Ovary (tissue), 9 donors: Measurements from ENCODE around the gene KRTAP5-1. TPM values are rescaled to one million over a fixed set of nuclear protein-coding genes. Genes with fewer than 3 reads are reported as not detected.

Experiments
- DNase-seq, 5 donors: peaks; one replicate each; pipeline ENCODE4 v3.0.0-alpha.2; 2019 to 2020
- H3K27ac ChIP-seq, 2 donors: fragments of 200-600 bp; one replicate each; pipeline versions ENCODE4 v1.5.1 to v1.8.0; 2019 to 2022
- H3K27me3 ChIP-seq: fragments of 200-600 bp; one replicate; pipeline ENCODE4 v1.8.0; 2022
- H3K36me3 ChIP-seq: fragments of 200-600 bp; sonication (generic); one replicate; pipeline ENCODE4 v1.5.1; 2019
- H3K4me1 ChIP-seq: one replicate; pipeline ENCODE4 v1.8.1; 2013; ENCODE audit warnings: mild to moderate bottlenecking, moderate library complexity; ENCODE audit not compliant: insufficient read depth
- H3K4me3 ChIP-seq: fragments of 200-600 bp; sonication (generic); one replicate; pipeline ENCODE4 v1.5.1; 2017
- H3K9me3 ChIP-seq, 2 donors: fragments of 200-600 bp in 1 of 2; sonication (generic) in 1 of 2; one replicate each; pipeline versions ENCODE4 v1.5.1 to v1.8.1; 2013 to 2019; ENCODE audit warnings: mild to moderate bottlenecking in 1 of 2, moderate library complexity in 1 of 2
- CTCF ChIP-seq, 3 donors: fragments of 450-650 bp in 2 of 3; fragments of 200-600 bp in 1 of 3; IDR thresholded peaks; one replicate each; pipeline versions ENCODE4 v1.5.1 to v1.8.0; 2016 to 2022; ENCODE audit warnings: antibody characterized with exemption in 3 of 3, mild to moderate bottlenecking in 1 of 3
- EP300 ChIP-seq: sonication (generic); formaldehyde crosslinking; IDR thresholded peaks from one replicate; pipeline ENCODE4 v1.6.1; 2017; ENCODE audit warnings: antibody characterized with exemption
- POLR2A ChIP-seq: fragments of 450-650 bp; IDR thresholded peaks from one replicate; pipeline ENCODE4 v1.6.1; 2017; ENCODE audit warnings: antibody characterized with exemption, mild to moderate bottlenecking, moderate library complexity
- WGBS, 3 donors: extraction: QIAGEN DNeasy Blood & Tissue Kit in 1 of 3; methylation state at CpG; one replicate each; pipeline versions ENCODE4 v1.1.5 to v1.1.7; 2013 to 2017; 5-methylcytosine and 5-hydroxymethylcytosine counted together
- intact Hi-C, 4 donors: fragments of 100-400 bp; cut with DNase I; formaldehyde crosslinking; loops; one replicate each; pipeline versions ENCODE4 v1.11.0 to v1.15.1; 2022 to 2023
- polyA plus RNA-seq, 2 donors: library from polyadenylated mRNA; stranded (reverse); fragments of 200-250 nt in 1 of 2; fragments of 350-450 nt in 1 of 2; fragmentation: Illumina TruSeq in 1 of 2; extraction: RNeasy Lipid Tissue Mini Kit (QIAGEN cat#74804) in 1 of 2; gene quantifications; one replicate each; pipeline ENCODE4 v1.2.3, GENCODE V29; 2013 to 2014
- total RNA-seq, 7 donors: library from RNA; depleted of rRNA in 2 of 7; stranded (reverse); fragments of >200 nt in 2 of 7; fragmentation: NEBNext Ultra II Directional in 3 of 7; extraction: Animal tissue kit (Norgen Biotek cat#: 25700) in 3 of 7; gene quantifications; one replicate each; pipeline versions ENCODE4 v1.1.0 to v1.2.4, GENCODE V29; 2016 to 2023
- donor health status: DM: no; HTN: no; CAD: no; lungs with moderate emphysema.
- donor health status: DM: no; HTN: no; CAD: no.
- donor health status: Bipolar disorder and iron deficiency.
- donor health status: DM: yes; HTN: yes; CAD: no.
- donor health status: DM: no; HTN: no; CAD: no.
- donor health status: DM: yes; HTN: yes; CAD: no.

Gene KRTAP5-1
- total and polyA plus RNA-seq, 9 donors = not detected

GRCh38 chr11:1534682-1535081 lies 50.4 kb downstream of the KRTAP5-1 start:
- Histone ChIP-seq H3K4me3 (no peak overlapping the region), H3K27me3 (no peaks in the 10 kb centered on the region), H3K4me1 (peaks cover 5% of the 10 kb centered on the region), H3K36me3 (no peaks in the 10 kb centered on the region), H3K27ac (no peak overlapping the region), H3K9me3 (no peaks in the 10 kb centered on the region)
- TF ChIP-seq POLR2A (no peak), EP300 (no peak), CTCF (IDR thresholded peaks at IDR 0.05) (no peak)
- DNase-seq = no peak
- intact Hi-C loops = loop anchor here in 1 of 4 donors (10.0 kb wide), 1 partner anchor 270 kb away; no protein-coding TSS in a partner anchor
- 77 to 79% (median 78%) methylated on average over 14 of the region's 14 CpGs for WGBS, 3 donors

Other genes with a start within 250 kb of the KRTAP5-1 start
- 1 to 10 TPM in 3 of 7 donors, under 1 TPM in 4; 0.35 to 1.5 (median 0.68) TPM for gene BRSK2, start 195.3 kb downstream of the KRTAP5-1 start, total RNA-seq
- gene BRSK2, start 195.3 kb downstream of the KRTAP5-1 start, polyA plus RNA-seq = under 1 TPM; 0.22 to 0.52 TPM
- 10 to 100 TPM; 28.5 to 47.2 (median 31.3) TPM for gene MOB2, start 98.5 kb downstream of the KRTAP5-1 start, total RNA-seq
- gene MOB2, start 98.5 kb downstream of the KRTAP5-1 start, polyA plus RNA-seq = 10 to 100 TPM; 32.0 to 50.1 TPM
- 10 to 100 TPM in 2 of 7 donors, 1 to 10 TPM in 3, under 1 TPM in 2; 0.38 to 14.9 (median 1.3) TPM for gene DUSP8, start 13.0 kb downstream of the KRTAP5-1 start, total RNA-seq
- gene DUSP8, start 13.0 kb downstream of the KRTAP5-1 start, polyA plus RNA-seq = 1 to 10 TPM in 1 of 2 donors, under 1 TPM in 1; 0.59 to 1.6 TPM
- not detected for gene KRTAP5-2, start 13.0 kb upstream of the KRTAP5-1 start, total RNA-seq
- gene KRTAP5-2, start 13.0 kb upstream of the KRTAP5-1 start, polyA plus RNA-seq = not detected
- gene KRTAP5-3, start 23.2 kb upstream of the KRTAP5-1 start, total RNA-seq = not detected
- not detected for gene KRTAP5-3, start 23.2 kb upstream of the KRTAP5-1 start, polyA plus RNA-seq
- gene KRTAP5-4, start 36.9 kb upstream of the KRTAP5-1 start, total RNA-seq = not detected
- not detected for gene KRTAP5-4, start 36.9 kb upstream of the KRTAP5-1 start, polyA plus RNA-seq
- gene KRTAP5-5, start 44.5 kb upstream of the KRTAP5-1 start, total RNA-seq = not detected
- gene KRTAP5-5, start 44.5 kb upstream of the KRTAP5-1 start, polyA plus RNA-seq = not detected
- gene KRTAP5-6, start 111.9 kb upstream of the KRTAP5-1 start, total RNA-seq = not detected
- not detected for gene KRTAP5-6, start 111.9 kb upstream of the KRTAP5-1 start, polyA plus RNA-seq
- 1 to 10 TPM in 3 of 7 donors, under 1 TPM in 4; 0.56 to 3.6 (median 0.98) TPM for gene IFITM10, start 165.3 kb upstream of the KRTAP5-1 start, total RNA-seq
- gene IFITM10, start 165.3 kb upstream of the KRTAP5-1 start, polyA plus RNA-seq = under 1 TPM; 0.15 to 0.22 TPM
- 100 to 1,000 TPM; 107 to 545 (median 191) TPM for gene CTSD, start 178.6 kb upstream of the KRTAP5-1 start, total RNA-seq
- gene CTSD, start 178.6 kb upstream of the KRTAP5-1 start, polyA plus RNA-seq = 100 to 1,000 TPM in 1 of 2 donors, 10 to 100 TPM in 1; 89.0 to 200 TPM
- gene SYT8, start 249.7 kb upstream of the KRTAP5-1 start, total RNA-seq = 1 to 10 TPM in 1 of 7 donors, under 1 TPM in 1, not detected in 5; 0.24 to 2.4 TPM
- not detected for gene SYT8, start 249.7 kb upstream of the KRTAP5-1 start, polyA plus RNA-seq